ENCODE results near the gene FANCC. TPM values are rescaled to one million over a fixed set of nuclear protein-coding genes. Genes with fewer than 3 reads are reported as not detected.

FANCC gene
- total RNA-seq, 1 donor, result 5.4 TPM

- TF ChIP-seq CTCF (IDR thresholded peaks at IDR 0.05; ENCODE audit: extremely low read depth, low read depth, low read length), result no peak
- H3K4me1 ChIP-seq (ENCODE audit: insufficient read depth, low read length), result peaks cover 66% of the 10 kb centered on the region
- H3K27me3 ChIP-seq (ENCODE audit: insufficient read depth, low read length), result no peaks in the 10 kb centered on the region
- H3K36me3 ChIP-seq (ENCODE audit: insufficient read depth, low read length), result peaks cover 77% of the 10 kb centered on the region
- H2AFZ ChIP-seq (ENCODE audit: low read length), result no peak overlapping the region
- H3K9me3 ChIP-seq (ENCODE audit: low read depth, low read length), result no peaks in the 10 kb centered on the region
- peak overlapping the region; percentile 94 for H3K27ac ChIP-seq (ENCODE audit: low read depth, low read length)
- no peak for DNase-seq (ENCODE audit: insufficient read length, low spot score, missing footprints)
- no peak overlapping the region for H3K4me3 ChIP-seq (ENCODE audit: insufficient read depth, low read length)
- H3K79me2 ChIP-seq (ENCODE audit: insufficient read depth, low read length), result peaks cover 100% of the 10 kb centered on the region
- peaks cover 84% of the 10 kb centered on the region for H4K20me1 ChIP-seq (ENCODE audit: insufficient read depth, low read length)
- H3K4me2 ChIP-seq (ENCODE audit: insufficient read depth, low read length), result peak overlapping the region; percentile 6
Observed at GRCh38 chr9:95060916-95061315, 256.6 kb downstream of the FANCC start.

GRCh38 chr9:95060234-95060633 lies 257.3 kb downstream of the FANCC start:
- no peaks in the 10 kb centered on the region for H3K27me3 ChIP-seq (ENCODE audit: insufficient read depth, low read length)
- peaks cover 70% of the 10 kb centered on the region for H3K36me3 ChIP-seq (ENCODE audit: insufficient read depth, low read length)
- no peak for TF ChIP-seq CTCF (IDR thresholded peaks at IDR 0.05; ENCODE audit: extremely low read depth, low read depth, low read length)
- H3K4me1 ChIP-seq (ENCODE audit: insufficient read depth, low read length), result peaks cover 66% of the 10 kb centered on the region
- H2AFZ ChIP-seq (ENCODE audit: low read length), result no peak overlapping the region
- peaks cover 100% of the 10 kb centered on the region for H3K79me2 ChIP-seq (ENCODE audit: insufficient read depth, low read length)
- DNase-seq (ENCODE audit: insufficient read length, low spot score, missing footprints), result no peak
- peak overlapping the region; percentile 94 for H3K27ac ChIP-seq (ENCODE audit: low read depth, low read length)
- peaks cover 85% of the 10 kb centered on the region for H4K20me1 ChIP-seq (ENCODE audit: insufficient read depth, low read length)
- H3K4me3 ChIP-seq (ENCODE audit: insufficient read depth, low read length), result no peak overlapping the region
- no peaks in the 10 kb centered on the region for H3K9me3 ChIP-seq (ENCODE audit: low read depth, low read length)
- peak overlapping the region; percentile 14 for H3K4me2 ChIP-seq (ENCODE audit: insufficient read depth, low read length)

GRCh38 chr9:95058795-95059386 lies 258.6 kb downstream of the FANCC start:
- peak overlapping the region; percentile 94 for H3K27ac ChIP-seq (ENCODE audit: low read depth, low read length)
- H3K4me2 ChIP-seq (ENCODE audit: insufficient read depth, low read length), result peak overlapping the region; percentile 37
- no peak overlapping the region for H3K4me3 ChIP-seq (ENCODE audit: insufficient read depth, low read length)
- no peaks in the 10 kb centered on the region for H3K9me3 ChIP-seq (ENCODE audit: low read depth, low read length)
- peaks cover 100% of the 10 kb centered on the region for H3K79me2 ChIP-seq (ENCODE audit: insufficient read depth, low read length)
- peaks cover 76% of the 10 kb centered on the region for H4K20me1 ChIP-seq (ENCODE audit: insufficient read depth, low read length)
- peaks cover 60% of the 10 kb centered on the region for H3K36me3 ChIP-seq (ENCODE audit: insufficient read depth, low read length)
- peaks cover 72% of the 10 kb centered on the region for H3K4me1 ChIP-seq (ENCODE audit: insufficient read depth, low read length)
- no peak for DNase-seq (ENCODE audit: insufficient read length, low spot score, missing footprints)
- TF ChIP-seq CTCF (IDR thresholded peaks at IDR 0.05; ENCODE audit: extremely low read depth, low read depth, low read length), result no peak
- H3K27me3 ChIP-seq (ENCODE audit: insufficient read depth, low read length), result no peaks in the 10 kb centered on the region
- H2AFZ ChIP-seq (ENCODE audit: low read length), result no peak overlapping the region

GRCh38 chr9:95058121-95058785 lies 259.3 kb downstream of the FANCC start:
- DNase-seq (ENCODE audit: insufficient read length, low spot score, missing footprints), result no peak
- Histone ChIP-seq H3K27ac (ENCODE audit: low read depth, low read length) (peak overlapping the region; percentile 94), H3K4me3 (ENCODE audit: insufficient read depth, low read length) (no peak overlapping the region), H3K4me1 (ENCODE audit: insufficient read depth, low read length) (peaks cover 77% of the 10 kb centered on the region), H3K36me3 (ENCODE audit: insufficient read depth, low read length) (peaks cover 53% of the 10 kb centered on the region), H3K9me3 (ENCODE audit: low read depth, low read length) (no peaks in the 10 kb centered on the region), H2AFZ (ENCODE audit: low read length) (no peak overlapping the region), H3K27me3 (ENCODE audit: insufficient read depth, low read length) (no peaks in the 10 kb centered on the region), H3K79me2 (ENCODE audit: insufficient read depth, low read length) (peaks cover 100% of the 10 kb centered on the region), H3K4me2 (ENCODE audit: insufficient read depth, low read length) (peak overlapping the region; percentile 37), H4K20me1 (ENCODE audit: insufficient read depth, low read length) (peaks cover 74% of the 10 kb centered on the region)
- TF ChIP-seq CTCF (IDR thresholded peaks at IDR 0.05; ENCODE audit: extremely low read depth, low read depth, low read length), result no peak

Measured in osteoblast (primary cell).